Activated naive CD8-positive, alpha-beta T cell treated with anti-CD3 and anti-CD28 coated beads for 36 hours (primary cell): ENCODE results near the gene EMC6. TPM values are rescaled to one million over a fixed set of nuclear protein-coding genes. Genes with fewer than 3 reads are reported as not detected.

ENCODE experiments used
- DNase-seq: peaks from one replicate; pipeline ENCODE4 v3.0.0; 2021
- H3K27ac Mint-ChIP-seq: one replicate; pipeline ENCODE4 v1.8.0; 2022; ENCODE audit warnings: mild to moderate bottlenecking, moderate library complexity, mixed read lengths
- H3K27me3 Mint-ChIP-seq: one replicate; pipeline ENCODE4 v1.8.0; 2022; ENCODE audit warnings: mild to moderate bottlenecking, mixed read lengths
- H3K36me3 Mint-ChIP-seq: one replicate; pipeline ENCODE4 v1.8.0; 2021; ENCODE audit warnings: mild to moderate bottlenecking, mixed read lengths
- H3K4me1 Mint-ChIP-seq: one replicate; pipeline ENCODE4 v1.8.0; 2021; ENCODE audit warnings: mixed read lengths
- H3K4me3 Mint-ChIP-seq: one replicate; pipeline ENCODE4 v1.8.0; 2022; ENCODE audit warnings: mild to moderate bottlenecking, moderate library complexity, mixed read lengths
- H3K9me3 Mint-ChIP-seq: one replicate; pipeline ENCODE4 v1.8.0; 2022; ENCODE audit warnings: mixed read lengths
- total RNA-seq, 2 experiments: library from RNA; stranded (reverse); gene quantifications; one replicate each; pipeline ENCODE4 v1.2.3, GENCODE V29; 2021

The EMC6 gene
- total RNA-seq, 2 experiments from 2014 or later: 83.6 to 85.8 TPM

- peak; percentile 59 for DNase-seq
- Mint-ChIP-seq H3K9me3 (no peaks in the 10 kb centered on the region), H3K27ac (no peak overlapping the region), H3K4me3 (no peak overlapping the region), H3K4me1 (peaks cover 6% of the 10 kb centered on the region), H3K36me3 (no peaks in the 10 kb centered on the region), H3K27me3 (no peaks in the 10 kb centered on the region)
Measured at GRCh38 chr17:3683054-3683511, 14.5 kb downstream of the EMC6 start.

GRCh38 chr17:3685174-3685573 is 16.6 kb downstream of the EMC6 start:
- DNase-seq: no peak
- no peak overlapping the region for H3K4me3 Mint-ChIP-seq
- H3K36me3 Mint-ChIP-seq: peaks cover 8% of the 10 kb centered on the region
- H3K9me3 Mint-ChIP-seq: no peaks in the 10 kb centered on the region
- no peaks in the 10 kb centered on the region for H3K27me3 Mint-ChIP-seq
- H3K4me1 Mint-ChIP-seq: peaks cover 6% of the 10 kb centered on the region
- no peak overlapping the region for H3K27ac Mint-ChIP-seq

GRCh38 chr17:3688027-3688553 is 19.5 kb downstream of the EMC6 start:
- H3K27ac Mint-ChIP-seq: no peak overlapping the region
- H3K4me3 Mint-ChIP-seq: no peak overlapping the region
- peaks cover 3% of the 10 kb centered on the region for H3K4me1 Mint-ChIP-seq
- DNase-seq: no peak
- H3K9me3 Mint-ChIP-seq: no peaks in the 10 kb centered on the region
- peaks cover 8% of the 10 kb centered on the region for H3K36me3 Mint-ChIP-seq
- H3K27me3 Mint-ChIP-seq: no peaks in the 10 kb centered on the region

DNA sequence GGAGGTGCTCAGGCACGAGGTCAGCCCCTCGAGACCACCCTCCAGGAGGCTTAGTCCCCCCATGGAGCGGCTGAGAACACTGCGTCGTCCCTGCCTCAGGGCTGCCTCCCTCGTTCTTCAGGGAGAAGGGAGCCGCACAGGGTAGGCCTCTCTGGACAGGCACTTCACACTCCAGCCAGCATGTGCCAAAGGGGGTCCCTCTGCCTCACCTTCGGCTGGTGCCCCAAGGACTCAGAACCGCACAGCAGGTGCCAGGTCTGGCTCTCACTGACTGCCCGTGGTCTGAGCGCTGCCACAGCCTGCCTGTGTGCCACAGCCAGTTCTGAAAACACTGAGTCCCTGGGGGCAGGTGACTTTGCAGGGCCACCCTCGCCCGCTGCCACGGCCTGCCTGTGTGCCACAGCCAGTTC is 20.2 kb downstream of the EMC6 start:
- Mint-ChIP-seq H3K4me3 (no peak overlapping the region), H3K4me1 (peaks cover 4% of the 10 kb centered on the region), H3K27ac (no peak overlapping the region), H3K36me3 (peaks cover 8% of the 10 kb centered on the region), H3K9me3 (no peaks in the 10 kb centered on the region), H3K27me3 (no peaks in the 10 kb centered on the region)
- no peak for DNase-seq

DNA sequence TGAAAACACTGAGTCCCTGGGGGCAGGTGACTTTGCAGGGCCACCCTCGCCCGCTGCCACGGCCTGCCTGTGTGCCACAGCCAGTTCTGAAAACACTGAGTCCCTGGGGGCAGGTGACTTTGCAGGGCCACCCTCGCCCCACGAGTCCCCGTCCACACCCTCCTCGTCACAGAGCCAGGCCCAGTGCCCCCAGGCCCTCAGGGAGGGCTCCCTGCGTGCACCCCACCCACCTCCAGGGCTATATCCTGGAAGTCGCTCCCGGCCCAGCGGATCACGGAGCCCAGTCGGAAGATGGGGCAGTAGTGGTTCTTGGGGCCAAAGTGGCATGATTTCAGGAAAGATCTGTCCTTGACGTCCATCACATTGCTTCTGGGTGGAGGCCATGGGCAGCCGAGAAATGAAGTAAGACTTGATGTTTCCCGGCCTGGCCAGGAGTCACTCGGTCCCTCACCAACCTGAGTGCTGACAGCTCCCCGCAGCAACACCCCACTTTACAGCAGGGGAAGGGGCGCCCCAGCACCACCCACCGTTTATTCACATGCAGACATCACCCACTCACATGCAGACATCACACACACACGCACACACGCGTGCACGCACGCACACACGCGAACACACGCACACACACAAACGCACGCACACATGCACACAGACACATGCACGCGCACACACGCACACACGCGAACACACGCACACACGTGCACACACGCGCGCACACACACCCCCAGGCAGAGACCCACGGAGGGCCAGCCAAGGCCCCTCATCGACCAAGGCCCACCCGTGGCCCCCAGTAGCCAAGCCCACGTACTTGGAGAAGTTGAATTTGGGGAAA is 20.9 kb downstream of the EMC6 start:
- Mint-ChIP-seq H3K36me3 (peaks cover 8% of the 10 kb centered on the region), H3K4me1 (peaks cover 9% of the 10 kb centered on the region), H3K4me3 (no peak overlapping the region), H3K9me3 (no peaks in the 10 kb centered on the region), H3K27me3 (no peaks in the 10 kb centered on the region), H3K27ac (no peak overlapping the region)
- no peak for DNase-seq

- peaks cover 12% of the 10 kb centered on the region for H3K4me1 Mint-ChIP-seq
- no peak overlapping the region for H3K27ac Mint-ChIP-seq
- H3K9me3 Mint-ChIP-seq: no peaks in the 10 kb centered on the region
- no peak overlapping the region for H3K4me3 Mint-ChIP-seq
- DNase-seq: no peak
- H3K27me3 Mint-ChIP-seq: no peaks in the 10 kb centered on the region
- peaks cover 8% of the 10 kb centered on the region for H3K36me3 Mint-ChIP-seq
Measured at GRCh38 chr17:3690094-3690715, 21.6 kb downstream of the EMC6 start.

DNA sequence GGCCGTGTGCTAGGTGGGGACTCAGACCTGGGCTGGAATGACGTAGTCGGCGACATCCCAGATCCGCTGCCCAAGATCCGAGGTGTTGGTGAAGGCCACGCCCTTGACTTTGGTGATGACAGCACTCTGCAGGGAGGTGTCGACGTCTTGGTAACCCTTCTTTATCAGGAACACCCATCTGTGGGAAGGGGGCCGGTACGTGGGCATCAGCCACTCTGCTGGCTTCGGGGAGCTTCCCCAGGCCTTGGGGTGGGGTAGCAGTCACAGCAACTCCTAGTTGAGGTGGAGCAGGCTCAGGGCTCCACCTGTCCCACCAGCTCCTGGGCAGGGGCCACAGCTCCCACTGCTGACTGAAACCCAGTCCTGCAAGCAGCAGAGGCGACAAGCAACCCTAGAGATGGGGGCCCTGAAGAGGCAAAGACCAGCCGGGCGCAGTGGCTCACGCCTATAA is 23.0 kb downstream of the EMC6 start:
- no peak overlapping the region for H3K27ac Mint-ChIP-seq
- H3K4me3 Mint-ChIP-seq: no peak overlapping the region
- DNase-seq: no peak
- H3K4me1 Mint-ChIP-seq: peaks cover 13% of the 10 kb centered on the region
- no peaks in the 10 kb centered on the region for H3K9me3 Mint-ChIP-seq
- H3K27me3 Mint-ChIP-seq: no peaks in the 10 kb centered on the region
- H3K36me3 Mint-ChIP-seq: peaks cover 8% of the 10 kb centered on the region

DNA sequence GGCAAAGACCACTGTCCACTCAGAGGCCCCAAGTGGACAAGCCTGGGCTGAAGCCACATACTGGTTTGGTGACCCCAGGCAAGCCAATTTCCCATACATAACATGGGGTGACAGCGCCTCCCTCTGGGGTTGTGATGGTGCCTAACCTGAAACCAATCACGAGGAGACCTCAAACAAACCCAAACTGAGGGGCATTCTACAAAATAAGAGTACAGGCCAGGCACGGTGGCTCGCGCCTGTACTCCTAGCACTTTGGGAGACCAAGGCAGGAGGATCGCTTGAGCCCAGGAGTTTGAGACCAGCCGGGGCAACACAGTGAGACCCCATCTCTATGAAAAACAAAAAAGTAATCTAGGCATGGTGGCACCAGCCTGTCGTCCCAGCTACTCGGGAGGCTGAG is 23.7 kb downstream of the EMC6 start:
- Mint-ChIP-seq H3K36me3 (peaks cover 8% of the 10 kb centered on the region), H3K27me3 (no peaks in the 10 kb centered on the region), H3K9me3 (no peaks in the 10 kb centered on the region), H3K4me3 (no peak overlapping the region), H3K4me1 (peaks cover 16% of the 10 kb centered on the region), H3K27ac (no peak overlapping the region)
- no peak for DNase-seq

DNA sequence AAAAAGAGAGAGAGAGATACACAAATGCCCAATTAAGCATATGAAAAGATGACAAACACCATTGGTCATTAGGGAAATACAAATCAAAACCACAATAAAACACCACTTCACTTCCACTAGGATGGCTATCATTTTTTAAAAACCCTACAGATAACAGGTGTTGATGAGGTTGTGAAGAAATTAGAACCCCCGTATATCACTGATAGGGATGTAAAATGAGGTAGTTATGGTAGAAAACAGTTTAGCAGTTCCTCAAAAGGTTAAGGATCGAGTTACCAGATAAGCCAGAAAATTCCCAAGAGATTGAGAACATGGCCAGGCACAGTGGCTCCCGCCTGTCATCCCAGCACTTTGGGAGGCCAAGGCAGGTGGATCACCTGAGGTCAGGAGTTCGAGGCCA is 24.5 kb downstream of the EMC6 start:
- Mint-ChIP-seq H3K36me3 (peaks cover 8% of the 10 kb centered on the region), H3K4me1 (peaks cover 16% of the 10 kb centered on the region), H3K27me3 (no peaks in the 10 kb centered on the region), H3K9me3 (peaks cover 2% of the 10 kb centered on the region), H3K4me3 (no peak overlapping the region), H3K27ac (no peak overlapping the region)
- DNase-seq: no peak

GRCh38 chr17:3693829-3694231 is 25.2 kb downstream of the EMC6 start:
- DNase-seq: peak; percentile 65
- peaks cover 4% of the 10 kb centered on the region for H3K36me3 Mint-ChIP-seq
- no peaks in the 10 kb centered on the region for H3K27me3 Mint-ChIP-seq
- peaks cover 16% of the 10 kb centered on the region for H3K4me1 Mint-ChIP-seq
- peaks cover 2% of the 10 kb centered on the region for H3K9me3 Mint-ChIP-seq
- no peak overlapping the region for H3K27ac Mint-ChIP-seq
- peak overlapping the region; percentile 85 for H3K4me3 Mint-ChIP-seq

GRCh38 chr17:3695129-3695722 is 26.6 kb downstream of the EMC6 start:
- Mint-ChIP-seq H3K9me3 (peaks cover 2% of the 10 kb centered on the region), H3K27ac (peak overlapping the region; percentile 77), H3K4me3 (peak overlapping the region; percentile 85), H3K36me3 (no peaks in the 10 kb centered on the region), H3K4me1 (peaks cover 16% of the 10 kb centered on the region), H3K27me3 (no peaks in the 10 kb centered on the region)
- DNase-seq: no peak

DNA sequence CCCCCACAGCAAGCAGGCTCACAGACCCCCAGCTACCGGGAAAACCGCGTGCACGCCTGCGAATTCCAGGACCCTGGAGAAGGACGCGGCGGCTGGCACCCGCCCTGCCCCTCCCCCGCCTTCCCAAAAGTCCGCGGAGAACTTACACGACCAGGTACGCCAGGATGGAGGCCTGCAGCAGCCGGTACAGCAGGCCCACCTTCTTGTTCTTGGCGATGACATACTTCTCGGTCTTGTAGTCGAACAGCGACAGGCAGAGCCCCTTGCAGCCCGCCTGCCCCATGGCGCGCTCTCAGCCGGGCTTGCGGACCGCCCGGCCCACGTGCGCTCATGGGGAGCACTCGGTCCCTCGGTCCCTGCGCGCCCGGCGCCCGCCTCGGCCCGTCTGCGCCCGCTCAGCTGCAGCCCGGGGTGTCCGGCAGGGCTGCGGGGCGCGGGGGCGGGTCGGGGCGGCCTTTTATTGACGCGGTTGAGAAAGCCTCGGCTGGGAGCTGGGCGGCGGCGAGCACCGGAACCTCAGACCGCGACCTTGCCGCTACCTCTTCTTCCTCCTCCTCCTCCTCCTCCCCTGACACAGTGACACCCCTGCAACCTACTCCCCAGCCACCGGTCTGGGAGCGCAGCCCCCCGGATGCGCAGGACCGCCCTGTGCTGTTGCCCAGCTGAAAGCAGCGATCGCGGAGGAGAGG is 27.3 kb downstream of the EMC6 start, which contains the start of gene P2RX5:
P2RX5 (minus strand) TSS at position 433 of the 689 bp plus-strand sequence; CDS start at position 283, 150 bp downstream.
- DNase-seq: peak; percentile 61
- peak within 1 kb of the TSS; percentile 90 for H3K27ac Mint-ChIP-seq
- no peaks in the 10 kb centered on the region for H3K36me3 Mint-ChIP-seq
- H3K4me3 Mint-ChIP-seq: peak within 1 kb of the TSS; percentile 90
- H3K9me3 Mint-ChIP-seq: peaks cover 2% of the 10 kb centered on the region
- H3K27me3 Mint-ChIP-seq: no peaks in the 10 kb centered on the region
- peaks cover 17% of the 10 kb centered on the region for H3K4me1 Mint-ChIP-seq

DNA sequence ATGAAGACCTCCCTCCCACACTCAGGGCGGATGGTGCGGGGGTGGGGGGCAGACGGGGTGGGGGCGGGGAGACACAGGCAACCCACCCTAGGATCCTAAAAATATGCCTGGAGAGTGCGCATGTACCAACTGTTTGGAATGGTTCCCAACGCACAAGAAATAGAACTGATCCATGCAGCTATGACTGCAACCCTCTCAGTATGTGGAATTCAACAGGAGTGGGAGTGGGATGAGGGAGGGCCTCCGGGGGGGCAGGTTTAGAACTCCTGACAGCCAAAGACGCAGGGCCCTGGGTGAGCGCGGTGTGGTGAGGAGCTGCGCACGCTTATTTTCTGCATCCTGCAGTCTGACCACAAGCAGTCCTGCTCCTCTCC is 28.5 kb downstream of the EMC6 start:
- DNase-seq: no peak
- H3K27me3 Mint-ChIP-seq: no peaks in the 10 kb centered on the region
- no peak overlapping the region for H3K27ac Mint-ChIP-seq
- peaks cover 17% of the 10 kb centered on the region for H3K4me1 Mint-ChIP-seq
- no peaks in the 10 kb centered on the region for H3K36me3 Mint-ChIP-seq
- H3K9me3 Mint-ChIP-seq: peaks cover 2% of the 10 kb centered on the region
- H3K4me3 Mint-ChIP-seq: no peak overlapping the region

DNA sequence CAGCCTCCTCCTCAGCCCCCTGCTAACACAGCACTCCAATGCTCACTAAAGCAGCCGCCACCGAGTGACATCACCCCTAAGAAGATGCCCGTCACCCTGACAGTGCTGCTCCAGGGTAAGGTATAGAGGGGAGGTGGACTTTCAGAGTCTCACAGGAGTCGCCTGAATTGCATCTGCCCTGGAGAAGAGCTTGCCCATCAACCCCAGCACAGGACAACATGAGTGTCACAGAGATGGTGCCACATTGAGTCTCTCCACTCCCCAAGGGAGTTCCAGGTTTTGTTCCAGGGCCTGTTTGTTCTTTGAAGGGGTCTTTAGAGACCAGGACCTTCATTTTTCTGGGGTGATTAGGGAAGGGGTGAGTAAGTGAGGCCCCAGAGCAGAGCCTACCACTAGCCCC is 29.5 kb downstream of the EMC6 start:
- H3K27ac Mint-ChIP-seq: no peak overlapping the region
- H3K4me3 Mint-ChIP-seq: no peak overlapping the region
- no peak for DNase-seq
- peaks cover 16% of the 10 kb centered on the region for H3K4me1 Mint-ChIP-seq
- H3K27me3 Mint-ChIP-seq: no peaks in the 10 kb centered on the region
- peaks cover 6% of the 10 kb centered on the region for H3K9me3 Mint-ChIP-seq
- peaks cover 2% of the 10 kb centered on the region for H3K36me3 Mint-ChIP-seq

GRCh38 chr17:3699951-3700350 is 31.3 kb downstream of the EMC6 start:
- Mint-ChIP-seq H3K9me3 (peaks cover 6% of the 10 kb centered on the region), H3K27me3 (no peaks in the 10 kb centered on the region), H3K36me3 (peaks cover 2% of the 10 kb centered on the region), H3K4me3 (no peak overlapping the region), H3K27ac (no peak overlapping the region), H3K4me1 (peaks cover 6% of the 10 kb centered on the region)
- DNase-seq: no peak
